HepG2 (cell line): ENCODE data around the gene SRCAP. TPM values are rescaled to one million over a fixed set of nuclear protein-coding genes. Genes with fewer than 3 reads are reported as not detected.

Experiments used
- AGO1 ChIP-seq: fragments of 200-400 bp; formaldehyde crosslinking; IDR thresholded peaks from 2 replicates; pipeline ENCODE4 v1.6.1; 2017; ENCODE audit warnings: mild to moderate bottlenecking, low read depth, low read length, moderate library complexity; ENCODE audit not compliant: poor library complexity, severe bottlenecking
- IKZF1 ChIP-seq: fragments of 450-650 bp; IDR thresholded peaks from 2 replicates; pipeline ENCODE4 v1.7.1; 2016
- KLF13 ChIP-seq: sonication (generic); formaldehyde crosslinking; IDR thresholded peaks from 2 replicates; pipeline ENCODE4 v1.4.0; 2020; ENCODE audit warnings: mild to moderate bottlenecking, missing genetic modification reagents
- NFIB ChIP-seq: sonication (generic); formaldehyde crosslinking; IDR thresholded peaks from 2 replicates; pipeline ENCODE4 v1.9.0; 2021; ENCODE audit warnings: missing genetic modification reagents, mild to moderate bottlenecking, borderline replicate concordance
- PAF1 ChIP-seq: IDR thresholded peaks from 2 replicates; pipeline ENCODE4 v1.6.1; 2016; ENCODE audit warnings: missing genetic modification reagents, missing compliant biosample characterization
- SALL1 ChIP-seq: sonication (generic); formaldehyde crosslinking; IDR thresholded peaks from 2 replicates; pipeline ENCODE4 v1.8.0; 2022; ENCODE audit warnings: mild to moderate bottlenecking, missing genetic modification reagents
- ZNF33A ChIP-seq: sonication (generic); formaldehyde crosslinking; IDR thresholded peaks from 2 replicates; pipeline ENCODE4 v1.5.1; 2020; ENCODE audit warnings: missing genetic modification reagents, mild to moderate bottlenecking, moderate library complexity, borderline replicate concordance
- ZNF367 ChIP-seq: sonication (generic); formaldehyde crosslinking; IDR thresholded peaks from 2 replicates; pipeline ENCODE4 v1.4.0; 2020; ENCODE audit warnings: missing genetic modification reagents, borderline replicate concordance
- ZNF615 ChIP-seq: sonication (generic); formaldehyde crosslinking; IDR thresholded peaks from 2 replicates; pipeline ENCODE4 v1.5.0; 2020; ENCODE audit warnings: mild to moderate bottlenecking, missing genetic modification reagents, borderline replicate concordance
- polyA plus RNA-seq, 8 experiments: library from polyadenylated mRNA; depleted of rRNA in 3 of 8; stranded (reverse) in 7 of 8; unstranded in 1 of 8; fragments of >200 nt; fragmentation: Illumina TruSeq in 4 of 8; extraction: Trizol in 4 of 8; gene quantifications; 2 replicates each; pipeline versions ENCODE4 v1.2.1 to v1.2.3, GENCODE V29; 2011 to 2016; ENCODE audit warnings: low read depth in 4 of 8, missing spikeins in 1 of 8, mixed read lengths in 1 of 8; ENCODE audit not compliant: insufficient read depth in 1 of 8
- total RNA-seq, 5 experiments: library from RNA; depleted of rRNA; stranded (reverse); fragments of >200 nt; fragmentation: Illumina TruSeq; extraction: Trizol; gene quantifications; 2 replicates each; pipeline ENCODE4 v1.2.3, GENCODE V29; 2016; ENCODE audit warnings: low read depth in 1 of 5
- TF ChIP-seq, protein P1 (sequence below): sonication (generic); formaldehyde crosslinking; IDR thresholded peaks from 2 replicates; pipeline ENCODE4 v1.5.0; 2020; ENCODE audit warnings: mild to moderate bottlenecking, missing genetic modification reagents, borderline replicate concordance
- TF ChIP-seq, protein P2 (sequence below): sonication (generic); formaldehyde crosslinking; conservative IDR thresholded peaks from 2 replicates; pipeline ENCODE4 v1.4.0; 2020; ENCODE audit warnings: missing genetic modification reagents
- TF ChIP-seq, protein P3 (sequence below): sonication (generic); formaldehyde crosslinking; IDR thresholded peaks from 2 replicates; pipeline ENCODE4 v1.4.0; 2020; ENCODE audit warnings: low read depth, mild to moderate bottlenecking, missing genetic modification reagents
- TF ChIP-seq, protein P4 (sequence below): sonication (generic); formaldehyde crosslinking; IDR thresholded peaks from 2 replicates; pipeline ENCODE4 v1.4.0; 2020; ENCODE audit warnings: missing genetic modification reagents
- TF ChIP-seq, protein P5 (sequence below): sonication (generic); formaldehyde crosslinking; conservative IDR thresholded peaks from 2 replicates; pipeline ENCODE4 v1.8.0; 2022; ENCODE audit warnings: mild to moderate bottlenecking, moderate library complexity, missing genetic modification reagents
- TF ChIP-seq, protein P6 (sequence below): fragments of 450-650 bp; IDR thresholded peaks from 2 replicates; pipeline ENCODE4 v1.6.1; 2016

Gene SRCAP
- total and polyA plus RNA-seq, 2 of the 13 experiments (the other 11 are each of a cell fraction or from before 2014, with no cell fraction given) = 4.9 to 9.0 TPM

DNA sequence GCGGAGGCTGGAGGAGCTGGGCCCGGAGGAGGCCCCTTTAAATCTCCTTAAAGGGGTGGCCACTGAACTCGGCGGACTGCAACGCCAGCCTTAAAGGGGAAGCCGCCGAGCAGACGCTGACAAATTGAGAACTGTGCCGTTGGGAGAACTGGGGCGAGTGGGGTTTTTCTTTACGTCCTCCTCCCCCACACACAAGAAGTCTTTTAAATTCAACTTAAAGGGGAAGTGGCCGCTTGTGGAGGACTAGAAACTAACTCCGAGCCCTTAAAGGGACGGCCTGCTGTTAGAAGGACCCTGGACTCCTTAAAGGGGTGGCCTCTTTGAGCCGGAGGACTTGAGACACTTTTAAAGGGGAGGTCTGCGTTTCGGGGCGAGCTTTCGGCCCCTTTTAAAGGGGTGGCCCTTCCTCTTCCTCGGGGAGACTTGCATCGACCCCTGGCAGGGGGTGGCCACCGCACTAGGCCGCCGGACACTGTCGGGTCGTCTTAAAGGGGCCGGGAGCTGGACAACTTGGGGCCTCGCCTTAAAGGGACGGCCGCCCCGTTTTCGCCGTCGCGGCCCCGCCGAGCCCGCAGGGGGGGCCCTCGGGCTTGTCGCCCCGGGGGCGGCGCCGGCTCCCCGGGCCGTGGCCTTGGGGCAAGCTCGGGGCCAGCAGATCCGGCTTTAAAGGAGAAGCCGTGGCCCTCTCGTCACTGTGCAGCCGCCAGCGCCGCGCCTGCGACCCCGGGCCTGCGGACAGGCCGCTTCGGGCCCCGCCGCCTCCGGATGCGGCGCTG is 40.1 kb upstream of the SRCAP start (continued):
- TF ChIP-seq, protein P1, sequence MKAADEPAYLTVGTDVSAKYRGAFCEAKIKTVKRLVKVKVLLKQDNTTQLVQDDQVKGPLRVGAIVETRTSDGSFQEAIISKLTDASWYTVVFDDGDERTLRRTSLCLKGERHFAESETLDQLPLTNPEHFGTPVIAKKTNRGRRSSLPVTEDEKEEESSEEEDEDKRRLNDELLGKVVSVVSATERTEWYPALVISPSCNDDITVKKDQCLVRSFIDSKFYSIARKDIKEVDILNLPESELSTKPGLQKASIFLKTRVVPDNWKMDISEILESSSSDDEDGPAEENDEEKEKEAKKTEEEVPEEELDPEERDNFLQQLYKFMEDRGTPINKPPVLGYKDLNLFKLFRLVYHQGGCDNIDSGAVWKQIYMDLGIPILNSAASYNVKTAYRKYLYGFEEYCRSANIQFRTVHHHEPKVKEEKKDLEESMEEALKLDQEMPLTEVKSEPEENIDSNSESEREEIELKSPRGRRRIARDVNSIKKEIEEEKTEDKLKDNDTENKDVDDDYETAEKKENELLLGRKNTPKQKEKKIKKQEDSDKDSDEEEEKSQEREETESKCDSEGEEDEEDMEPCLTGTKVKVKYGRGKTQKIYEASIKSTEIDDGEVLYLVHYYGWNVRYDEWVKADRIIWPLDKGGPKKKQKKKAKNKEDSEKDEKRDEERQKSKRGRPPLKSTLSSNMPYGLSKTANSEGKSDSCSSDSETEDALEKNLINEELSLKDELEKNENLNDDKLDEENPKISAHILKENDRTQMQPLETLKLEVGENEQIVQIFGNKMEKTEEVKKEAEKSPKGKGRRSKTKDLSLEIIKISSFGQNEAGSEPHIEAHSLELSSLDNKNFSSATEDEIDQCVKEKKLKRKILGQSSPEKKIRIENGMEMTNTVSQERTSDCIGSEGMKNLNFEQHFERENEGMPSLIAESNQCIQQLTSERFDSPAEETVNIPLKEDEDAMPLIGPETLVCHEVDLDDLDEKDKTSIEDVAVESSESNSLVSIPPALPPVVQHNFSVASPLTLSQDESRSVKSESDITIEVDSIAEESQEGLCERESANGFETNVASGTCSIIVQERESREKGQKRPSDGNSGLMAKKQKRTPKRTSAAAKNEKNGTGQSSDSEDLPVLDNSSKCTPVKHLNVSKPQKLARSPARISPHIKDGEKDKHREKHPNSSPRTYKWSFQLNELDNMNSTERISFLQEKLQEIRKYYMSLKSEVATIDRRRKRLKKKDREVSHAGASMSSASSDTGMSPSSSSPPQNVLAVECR (CRISPR knock-in tag) = peak; percentile 44; the same call in 1 of the 2 replicates
- TF ChIP-seq AGO1 (no peak), SALL1 (CRISPR knock-in tag) (peak; percentile 17; the same call in 1 of the 2 replicates), IKZF1 (no peak), ZNF367 (peak; percentile 62), ZNF33A (CRISPR knock-in tag) (no peak), ZNF615 (CRISPR knock-in tag) (no peak), KLF13 (CRISPR knock-in tag) (no peak), PAF1 (CRISPR knock-in tag) (no peak), NFIB (CRISPR knock-in tag) (no peak)
- TF ChIP-seq, protein P2, sequence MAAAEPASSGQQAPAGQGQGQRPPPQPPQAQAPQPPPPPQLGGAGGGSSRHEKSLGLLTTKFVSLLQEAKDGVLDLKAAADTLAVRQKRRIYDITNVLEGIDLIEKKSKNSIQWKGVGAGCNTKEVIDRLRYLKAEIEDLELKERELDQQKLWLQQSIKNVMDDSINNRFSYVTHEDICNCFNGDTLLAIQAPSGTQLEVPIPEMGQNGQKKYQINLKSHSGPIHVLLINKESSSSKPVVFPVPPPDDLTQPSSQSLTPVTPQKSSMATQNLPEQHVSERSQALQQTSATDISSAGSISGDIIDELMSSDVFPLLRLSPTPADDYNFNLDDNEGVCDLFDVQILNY = no peak
- TF ChIP-seq, protein P3, sequence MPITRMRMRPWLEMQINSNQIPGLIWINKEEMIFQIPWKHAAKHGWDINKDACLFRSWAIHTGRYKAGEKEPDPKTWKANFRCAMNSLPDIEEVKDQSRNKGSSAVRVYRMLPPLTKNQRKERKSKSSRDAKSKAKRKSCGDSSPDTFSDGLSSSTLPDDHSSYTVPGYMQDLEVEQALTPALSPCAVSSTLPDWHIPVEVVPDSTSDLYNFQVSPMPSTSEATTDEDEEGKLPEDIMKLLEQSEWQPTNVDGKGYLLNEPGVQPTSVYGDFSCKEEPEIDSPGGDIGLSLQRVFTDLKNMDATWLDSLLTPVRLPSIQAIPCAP (CRISPR knock-in tag) = no peak
- TF ChIP-seq, protein P4, sequence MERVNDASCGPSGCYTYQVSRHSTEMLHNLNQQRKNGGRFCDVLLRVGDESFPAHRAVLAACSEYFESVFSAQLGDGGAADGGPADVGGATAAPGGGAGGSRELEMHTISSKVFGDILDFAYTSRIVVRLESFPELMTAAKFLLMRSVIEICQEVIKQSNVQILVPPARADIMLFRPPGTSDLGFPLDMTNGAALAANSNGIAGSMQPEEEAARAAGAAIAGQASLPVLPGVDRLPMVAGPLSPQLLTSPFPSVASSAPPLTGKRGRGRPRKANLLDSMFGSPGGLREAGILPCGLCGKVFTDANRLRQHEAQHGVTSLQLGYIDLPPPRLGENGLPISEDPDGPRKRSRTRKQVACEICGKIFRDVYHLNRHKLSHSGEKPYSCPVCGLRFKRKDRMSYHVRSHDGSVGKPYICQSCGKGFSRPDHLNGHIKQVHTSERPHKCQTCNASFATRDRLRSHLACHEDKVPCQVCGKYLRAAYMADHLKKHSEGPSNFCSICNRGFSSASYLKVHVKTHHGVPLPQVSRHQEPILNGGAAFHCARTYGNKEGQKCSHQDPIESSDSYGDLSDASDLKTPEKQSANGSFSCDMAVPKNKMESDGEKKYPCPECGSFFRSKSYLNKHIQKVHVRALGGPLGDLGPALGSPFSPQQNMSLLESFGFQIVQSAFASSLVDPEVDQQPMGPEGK (CRISPR knock-in tag) = peak; percentile 70
- TF ChIP-seq, protein P5, sequence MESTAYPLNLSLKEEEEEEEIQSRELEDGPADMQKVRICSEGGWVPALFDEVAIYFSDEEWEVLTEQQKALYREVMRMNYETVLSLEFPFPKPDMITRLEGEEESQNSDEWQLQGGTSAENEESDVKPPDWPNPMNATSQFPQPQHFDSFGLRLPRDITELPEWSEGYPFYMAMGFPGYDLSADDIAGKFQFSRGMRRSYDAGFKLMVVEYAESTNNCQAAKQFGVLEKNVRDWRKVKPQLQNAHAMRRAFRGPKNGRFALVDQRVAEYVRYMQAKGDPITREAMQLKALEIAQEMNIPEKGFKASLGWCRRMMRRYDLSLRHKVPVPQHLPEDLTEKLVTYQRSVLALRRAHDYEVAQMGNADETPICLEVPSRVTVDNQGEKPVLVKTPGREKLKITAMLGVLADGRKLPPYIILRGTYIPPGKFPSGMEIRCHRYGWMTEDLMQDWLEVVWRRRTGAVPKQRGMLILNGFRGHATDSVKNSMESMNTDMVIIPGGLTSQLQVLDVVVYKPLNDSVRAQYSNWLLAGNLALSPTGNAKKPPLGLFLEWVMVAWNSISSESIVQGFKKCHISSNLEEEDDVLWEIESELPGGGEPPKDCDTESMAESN (CRISPR knock-in tag) = no peak; the same call in 1 of the 2 replicates
- TF ChIP-seq, protein P6, sequence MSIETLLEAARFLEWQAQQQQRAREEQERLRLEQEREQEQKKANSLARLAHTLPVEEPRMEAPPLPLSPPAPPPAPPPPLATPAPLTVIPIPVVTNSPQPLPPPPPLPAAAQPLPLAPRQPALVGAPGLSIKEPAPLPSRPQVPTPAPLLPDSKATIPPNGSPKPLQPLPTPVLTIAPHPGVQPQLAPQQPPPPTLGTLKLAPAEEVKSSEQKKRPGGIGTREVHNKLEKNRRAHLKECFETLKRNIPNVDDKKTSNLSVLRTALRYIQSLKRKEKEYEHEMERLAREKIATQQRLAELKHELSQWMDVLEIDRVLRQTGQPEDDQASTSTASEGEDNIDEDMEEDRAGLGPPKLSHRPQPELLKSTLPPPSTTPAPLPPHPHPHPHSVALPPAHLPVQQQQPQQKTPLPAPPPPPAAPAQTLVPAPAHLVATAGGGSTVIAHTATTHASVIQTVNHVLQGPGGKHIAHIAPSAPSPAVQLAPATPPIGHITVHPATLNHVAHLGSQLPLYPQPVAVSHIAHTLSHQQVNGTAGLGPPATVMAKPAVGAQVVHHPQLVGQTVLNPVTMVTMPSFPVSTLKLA = no peak
